HCT116 (cell line): ENCODE measurements around the gene AGER. TPM values are rescaled to one million over a fixed set of nuclear protein-coding genes. Genes with fewer than 3 reads are reported as not detected.

Source experiments
- ATAC-seq: fragments of 200-7000 bp; cut with Tn5 transposase; 2 replicates; pipeline ENCODE4 v1.9.1; 2020; ENCODE audit warnings: mild to moderate bottlenecking, moderate library complexity
- BruUV-seq: library from RNA; stranded (reverse); fragments of 400-500 nt; replicated peaks from 2 replicates; lab custom pipeline; 2021; lab: Mats Ljungman, UMichigan
- CTCF ChIA-PET: fragments of 300-600 bp; sonication (Branson Sonifier 250); formaldehyde crosslinking; loops from one replicate; lab custom pipeline; 2021; ENCODE audit warnings: antibody characterized with exemption; lab: Charles Lee
- POLR2A ChIA-PET: fragments of 300-600, 350-600 bp; sonication (Branson Sonifier 250); formaldehyde crosslinking; loops from one replicate; lab custom pipeline; 2021; ENCODE audit warnings: antibody characterized with exemption; lab: Charles Lee
- RAD21 ChIA-PET, 2 experiments: fragments of 300-600 bp; sonication (Branson Sonifier 250); formaldehyde crosslinking; loops; one replicate each; lab custom pipeline; 2023; ENCODE audit warnings: low total read pairs in 2 of 2; ENCODE audit not compliant: uncharacterized antibody in 2 of 2, unreplicated experiment in 2 of 2, low non-redundant PET in 1 of 2; lab: Charles Lee
- DNase-seq: peaks from one replicate; pipeline ENCODE4 v3.0.0-alpha.2; 2010; ENCODE audit warnings: low read depth, low spot score
- H2AFZ ChIP-seq: fragments of 200-600 bp; shearing (Covaris generic), sonication (generic); 2 replicates; pipeline ENCODE4 v1.6.1; 2017; ENCODE audit warnings: low read depth, mixed run types, mixed read lengths, antibody characterized with exemption, low read length; ENCODE audit not compliant: poor library complexity, severe bottlenecking
- H3K27ac ChIP-seq: 2 replicates; pipeline ENCODE4 v1.5.1; 2012; ENCODE audit warnings: low read depth, low read length
- H3K27me3 ChIP-seq: fragments of 200-600 bp; sonication (generic); 2 replicates; pipeline ENCODE4 v1.6.1; 2016; ENCODE audit warnings: mixed run types, low read length, mixed read lengths; ENCODE audit not compliant: insufficient read depth
- H3K36me3 ChIP-seq, 2 experiments: fragments of 200-500 bp in 1 of 2; fragments of 200-600 bp in 1 of 2; sonication (Bioruptor generic) in 1 of 2; sonication (generic) in 1 of 2; 2 replicates each; pipeline versions ENCODE4 v1.5.1 to v1.6.1; 2014 to 2016; ENCODE audit warnings: low read length in 2 of 2, inconsistent platforms in 1 of 2, mixed read lengths in 1 of 2, mixed run types in 1 of 2; ENCODE audit not compliant: insufficient read depth in 2 of 2, control insufficient read depth in 1 of 2
- H3K4me1 ChIP-seq, 2 experiments: fragments of 200-600 bp in 1 of 2; sonication (generic) in 1 of 2; 2 replicates each; pipeline versions ENCODE4 v1.5.1 to v1.6.1; 2012 to 2017; ENCODE audit warnings: low read length in 2 of 2, inconsistent platforms in 1 of 2, mild to moderate bottlenecking in 1 of 2, mixed read lengths in 1 of 2, mixed run types in 1 of 2, moderate library complexity in 1 of 2; ENCODE audit not compliant: insufficient read depth in 2 of 2, control insufficient read depth in 1 of 2
- H3K4me2 ChIP-seq: fragments of 200-600 bp; sonication (generic); 2 replicates; pipeline ENCODE4 v1.6.1; 2017; ENCODE audit warnings: mixed run types, low read length, mixed read lengths
- H3K4me3 ChIP-seq, 2 experiments: fragments of 200-600 bp in 1 of 2; sonication (generic) in 1 of 2; replicated peaks in 1 of 2; 2 replicates each; pipeline ENCODE4 v1.5.1; 2011 to 2016; ENCODE audit warnings: low read length in 2 of 2, control low read depth in 1 of 2, low read depth in 1 of 2, mild to moderate bottlenecking in 1 of 2, mixed read lengths in 1 of 2, mixed run types in 1 of 2
- H3K79me2 ChIP-seq: fragments of 200-600 bp; sonication (generic); 2 replicates; pipeline ENCODE4 v1.6.1; 2017; ENCODE audit warnings: mild to moderate bottlenecking, mixed run types, low read length, moderate library complexity, mixed read lengths; ENCODE audit not compliant: insufficient read depth
- H3K9ac ChIP-seq: fragments of 200-600 bp; sonication (generic); 2 replicates; pipeline ENCODE4 v1.6.1; 2016; ENCODE audit warnings: low read length, mixed read lengths
- H3K9me2 ChIP-seq: fragments of 200-600 bp; sonication (generic), shearing (Covaris generic); 2 replicates; pipeline ENCODE4 v1.6.1; 2017; ENCODE audit warnings: mixed run types, mild to moderate bottlenecking, moderate library complexity; ENCODE audit not compliant: insufficient read depth
- H3K9me3 ChIP-seq, 2 experiments: fragments of 200-500 bp in 1 of 2; fragments of 200-600 bp in 1 of 2; sonication (Bioruptor generic) in 1 of 2; sonication (generic) in 1 of 2; 2 replicates each; pipeline ENCODE4 v1.6.1; 2014 to 2017; ENCODE audit warnings: low read length in 2 of 2, mixed read lengths in 2 of 2, inconsistent platforms in 1 of 2, low read depth in 1 of 2, mild to moderate bottlenecking in 1 of 2, mixed run types in 1 of 2, moderate library complexity in 1 of 2; ENCODE audit not compliant: control insufficient read depth in 1 of 2, insufficient read depth in 1 of 2
- H4K20me1 ChIP-seq: fragments of 200-600 bp; sonication (generic), shearing (Covaris generic); 2 replicates; pipeline ENCODE4 v1.6.1; 2017; ENCODE audit warnings: mixed run types, mild to moderate bottlenecking, moderate library complexity; ENCODE audit not compliant: insufficient read depth
- ATF3 ChIP-seq: IDR thresholded peaks from 2 replicates; pipeline ENCODE4 v1.6.1; 2012
- CBX3 ChIP-seq: IDR thresholded peaks from 2 replicates; pipeline ENCODE4 v1.6.1; 2012; ENCODE audit warnings: low read depth
- CEBPB ChIP-seq: IDR thresholded peaks from 2 replicates; pipeline ENCODE4 v1.6.1; 2012; ENCODE audit warnings: low read depth
- EGR1 ChIP-seq: IDR thresholded peaks from 2 replicates; pipeline ENCODE4 v1.6.1; 2012; ENCODE audit warnings: low read depth
- FOSL1 ChIP-seq: IDR thresholded peaks from 2 replicates; pipeline ENCODE4 v1.6.1; 2012; ENCODE audit warnings: low read depth
- JUND ChIP-seq: IDR thresholded peaks from 2 replicates; pipeline ENCODE4 v1.6.1; 2012
- POLR2AphosphoS5 ChIP-seq: IDR thresholded peaks from 2 replicates; pipeline ENCODE4 v1.6.1; 2011; ENCODE audit warnings: mild to moderate bottlenecking, low read depth, low read length, moderate library complexity
- RAD21 ChIP-seq: IDR thresholded peaks from 2 replicates; pipeline ENCODE4 v1.6.1; 2012; ENCODE audit warnings: low read depth, mild to moderate bottlenecking
- SIN3A ChIP-seq: IDR thresholded peaks from 2 replicates; pipeline ENCODE4 v1.6.1; 2012; ENCODE audit warnings: low read depth
- SRF ChIP-seq: IDR thresholded peaks from 2 replicates; pipeline ENCODE4 v1.6.1; 2012; ENCODE audit warnings: low read depth
- TCF7L2 ChIP-seq: IDR thresholded peaks from 2 replicates; pipeline ENCODE4 v1.7.0; 2011; ENCODE audit warnings: borderline replicate concordance, inconsistent platforms; ENCODE audit not compliant: insufficient read depth, insufficient read length; ENCODE audit errors: extremely low read depth
- ZFX ChIP-seq: fragments of 450-650 bp; IDR thresholded peaks from 2 replicates; pipeline ENCODE4 v1.6.1; 2017
- ZNF274 ChIP-seq: fragments of 200-500 bp; sonication (Bioruptor generic); IDR thresholded peaks from 2 replicates; pipeline ENCODE4 v1.6.1; 2014; ENCODE audit warnings: mild to moderate bottlenecking, low read depth, low read length, inconsistent platforms
- intact Hi-C: fragments of 100-400 bp; cut with micrococcal nuclease; formaldehyde crosslinking; loops from 2 replicates; pipeline ENCODE4 v1.10.0; 2022
- total RNA-seq: library from RNA; stranded (reverse); gene quantifications from one replicate; pipeline ENCODE4 v1.2.1, GENCODE V29; 2021; ENCODE audit not compliant: unreplicated experiment
- TF ChIP-seq, protein P1 (sequence below), 3 experiments: fragments of 200-600 bp in 1 of 3; sonication (generic) in 1 of 3; IDR thresholded peaks in 2 of 3; conservative IDR thresholded peaks in 1 of 3; 2 replicates each; pipeline ENCODE4 v1.5.1; 2012 to 2017; ENCODE audit warnings: low read depth in 2 of 3, low read length in 2 of 3, antibody characterized with exemption in 1 of 3, borderline replicate concordance in 1 of 3, control low read depth in 1 of 3, mild to moderate bottlenecking in 1 of 3, mixed read lengths in 1 of 3, mixed run types in 1 of 3, moderate library complexity in 1 of 3; ENCODE audit not compliant: insufficient read depth in 1 of 3
- TF ChIP-seq, protein P2 (sequence below): IDR thresholded peaks from 2 replicates; pipeline ENCODE4 v1.6.1; 2011; ENCODE audit warnings: mild to moderate bottlenecking, low read length, moderate library complexity; ENCODE audit not compliant: insufficient replicate concordance; ENCODE audit errors: extremely low read depth

AGER gene
- total RNA-seq, 1 experiment from 2014 or later, result 22.6 TPM

GRCh38 chr6:32210191-32210601 lies 26.1 kb upstream of the AGER start:
- intact Hi-C loops, result no loop called here
- BruUV-seq, result no TSS peak
- DNase-seq (no peak), ATAC-seq (no peak)
- no peaks in the 10 kb centered on the region for H3K4me1 ChIP-seq
- no peaks in the 10 kb centered on the region for H3K36me3 ChIP-seq
- H3K9ac ChIP-seq, result no peak overlapping the region
- H2AFZ ChIP-seq, result no peak overlapping the region
- H4K20me1 ChIP-seq, result no peaks in the 10 kb centered on the region
- no peaks in the 10 kb centered on the region for H3K27me3 ChIP-seq
- TF ChIP-seq ZFX (no peak), JUND (no peak), CEBPB (no peak), CBX3 (no peak), SIN3A (no peak), ZNF274 (no peak), EGR1 (no peak), ATF3 (no peak), POLR2AphosphoS5 (no peak), SRF (no peak), FOSL1 (no peak), RAD21 (no peak), TCF7L2 (no peak)
- TF ChIP-seq, protein P1, sequence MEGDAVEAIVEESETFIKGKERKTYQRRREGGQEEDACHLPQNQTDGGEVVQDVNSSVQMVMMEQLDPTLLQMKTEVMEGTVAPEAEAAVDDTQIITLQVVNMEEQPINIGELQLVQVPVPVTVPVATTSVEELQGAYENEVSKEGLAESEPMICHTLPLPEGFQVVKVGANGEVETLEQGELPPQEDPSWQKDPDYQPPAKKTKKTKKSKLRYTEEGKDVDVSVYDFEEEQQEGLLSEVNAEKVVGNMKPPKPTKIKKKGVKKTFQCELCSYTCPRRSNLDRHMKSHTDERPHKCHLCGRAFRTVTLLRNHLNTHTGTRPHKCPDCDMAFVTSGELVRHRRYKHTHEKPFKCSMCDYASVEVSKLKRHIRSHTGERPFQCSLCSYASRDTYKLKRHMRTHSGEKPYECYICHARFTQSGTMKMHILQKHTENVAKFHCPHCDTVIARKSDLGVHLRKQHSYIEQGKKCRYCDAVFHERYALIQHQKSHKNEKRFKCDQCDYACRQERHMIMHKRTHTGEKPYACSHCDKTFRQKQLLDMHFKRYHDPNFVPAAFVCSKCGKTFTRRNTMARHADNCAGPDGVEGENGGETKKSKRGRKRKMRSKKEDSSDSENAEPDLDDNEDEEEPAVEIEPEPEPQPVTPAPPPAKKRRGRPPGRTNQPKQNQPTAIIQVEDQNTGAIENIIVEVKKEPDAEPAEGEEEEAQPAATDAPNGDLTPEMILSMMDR (IDR thresholded peaks at IDR 0.05 in 2 of 3, conservative IDR thresholded peaks at IDR 0.05 in 1 of 3; ENCODE audit: borderline replicate concordance in 1 of 3, insufficient read depth in 1 of 3, low read depth in 2 of 3, low read length in 2 of 3), result no peak
- TF ChIP-seq, protein P2, sequence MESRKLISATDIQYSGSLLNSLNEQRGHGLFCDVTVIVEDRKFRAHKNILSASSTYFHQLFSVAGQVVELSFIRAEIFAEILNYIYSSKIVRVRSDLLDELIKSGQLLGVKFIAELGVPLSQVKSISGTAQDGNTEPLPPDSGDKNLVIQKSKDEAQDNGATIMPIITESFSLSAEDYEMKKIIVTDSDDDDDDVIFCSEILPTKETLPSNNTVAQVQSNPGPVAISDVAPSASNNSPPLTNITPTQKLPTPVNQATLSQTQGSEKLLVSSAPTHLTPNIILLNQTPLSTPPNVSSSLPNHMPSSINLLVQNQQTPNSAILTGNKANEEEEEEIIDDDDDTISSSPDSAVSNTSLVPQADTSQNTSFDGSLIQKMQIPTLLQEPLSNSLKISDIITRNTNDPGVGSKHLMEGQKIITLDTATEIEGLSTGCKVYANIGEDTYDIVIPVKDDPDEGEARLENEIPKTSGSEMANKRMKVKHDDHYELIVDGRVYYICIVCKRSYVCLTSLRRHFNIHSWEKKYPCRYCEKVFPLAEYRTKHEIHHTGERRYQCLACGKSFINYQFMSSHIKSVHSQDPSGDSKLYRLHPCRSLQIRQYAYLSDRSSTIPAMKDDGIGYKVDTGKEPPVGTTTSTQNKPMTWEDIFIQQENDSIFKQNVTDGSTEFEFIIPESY, result no peak
- no peaks in the 10 kb centered on the region for H3K79me2 ChIP-seq
- RAD21 ChIA-PET, result no interaction called here
- CTCF ChIA-PET, result no interaction called here
- POLR2A ChIA-PET, result no interaction called here
- H3K4me3 ChIP-seq, result no peak overlapping the region
- H3K9me2 ChIP-seq, result no peaks in the 10 kb centered on the region
- no peak overlapping the region for H3K4me2 ChIP-seq
- H3K27ac ChIP-seq, result no peak overlapping the region
- no peaks in the 10 kb centered on the region for H3K9me3 ChIP-seq
